HepG2 (cell line): ENCODE results near the gene CD79A. TPM values are rescaled to one million over a fixed set of nuclear protein-coding genes. Genes with fewer than 3 reads are reported as not detected.

Experiments used
- CREB3 ChIP-seq: sonication (generic); formaldehyde crosslinking; IDR thresholded peaks from 2 replicates; pipeline ENCODE4 v1.5.0; 2020; ENCODE audit warnings: missing genetic modification reagents
- ELF4 ChIP-seq: sonication (generic); formaldehyde crosslinking; IDR thresholded peaks from 2 replicates; pipeline ENCODE4 v1.5.0; 2020; ENCODE audit warnings: missing genetic modification reagents, mild to moderate bottlenecking, moderate library complexity, borderline replicate concordance
- FOSL1 ChIP-seq: sonication (generic); formaldehyde crosslinking; IDR thresholded peaks from 2 replicates; pipeline ENCODE4 v1.9.0; 2021; ENCODE audit warnings: missing genetic modification reagents, borderline replicate concordance
- KMT2B ChIP-seq: IDR thresholded peaks from 2 replicates; pipeline ENCODE4 v1.6.1; 2016; ENCODE audit warnings: missing genetic modification reagents, missing compliant biosample characterization
- MBNL3 ChIP-seq: fragments of 250-450 bp; sonication (Bioruptor Pico); conservative IDR thresholded peaks from 2 replicates; pipeline ENCODE4 v1.8.0; 2022; ENCODE audit warnings: mild to moderate bottlenecking, inconsistent platforms
- MTF2 ChIP-seq: sonication (generic); formaldehyde crosslinking; IDR thresholded peaks from 2 replicates; pipeline ENCODE4 v1.5.0; 2020; ENCODE audit warnings: missing genetic modification reagents, borderline replicate concordance
- NAIF1 ChIP-seq: sonication (generic); formaldehyde crosslinking; IDR thresholded peaks from 2 replicates; pipeline ENCODE4 v1.5.0; 2020; ENCODE audit warnings: mild to moderate bottlenecking, missing genetic modification reagents, borderline replicate concordance
- NR2C2 ChIP-seq: sonication (generic); formaldehyde crosslinking; IDR thresholded peaks from 2 replicates; pipeline ENCODE4 v1.4.0; 2020; ENCODE audit warnings: missing genetic modification reagents, mild to moderate bottlenecking, moderate library complexity, borderline replicate concordance
- REXO4 ChIP-seq: sonication (generic); formaldehyde crosslinking; IDR thresholded peaks from 2 replicates; pipeline ENCODE4 v1.8.0; 2022; ENCODE audit warnings: missing genetic modification reagents, mild to moderate bottlenecking, borderline replicate concordance
- ZBTB38 ChIP-seq: sonication (generic); formaldehyde crosslinking; IDR thresholded peaks from 2 replicates; pipeline ENCODE4 v1.5.1; 2020; ENCODE audit warnings: mild to moderate bottlenecking, missing genetic modification reagents
- polyA plus RNA-seq, 8 experiments: library from polyadenylated mRNA; depleted of rRNA in 3 of 8; stranded (reverse) in 7 of 8; unstranded in 1 of 8; fragments of >200 nt; fragmentation: Illumina TruSeq in 4 of 8; extraction: Trizol in 4 of 8; gene quantifications; 2 replicates each; pipeline versions ENCODE4 v1.2.1 to v1.2.3, GENCODE V29; 2011 to 2016; ENCODE audit warnings: low read depth in 4 of 8, missing spikeins in 1 of 8, mixed read lengths in 1 of 8; ENCODE audit not compliant: insufficient read depth in 1 of 8
- total RNA-seq, 5 experiments: library from RNA; depleted of rRNA; stranded (reverse); fragments of >200 nt; fragmentation: Illumina TruSeq; extraction: Trizol; gene quantifications; 2 replicates each; pipeline ENCODE4 v1.2.3, GENCODE V29; 2016; ENCODE audit warnings: low read depth in 1 of 5
- TF ChIP-seq, protein P1 (sequence below), 2 experiments: fragments of 450-650 bp in 1 of 2; sonication (generic) in 1 of 2; formaldehyde crosslinking in 1 of 2; IDR thresholded peaks; 2 replicates each; pipeline versions ENCODE4 v1.6.1 to v1.8.0; 2016 to 2022; ENCODE audit warnings: antibody characterized with exemption in 1 of 2, mild to moderate bottlenecking in 1 of 2, missing genetic modification reagents in 1 of 2

Gene CD79A
- total and polyA plus RNA-seq, 2 of the 13 experiments (the other 11 are each of a cell fraction or from before 2014, with no cell fraction given) = 0.24 to 0.33 TPM

GRCh38 chr19:41887711-41888382 is 10.8 kb downstream of the CD79A start (continued):
- TF ChIP-seq REXO4 (CRISPR knock-in tag) (no peak), NR2C2 (CRISPR knock-in tag) (no peak; the same call in 1 of the 2 replicates), FOSL1 (CRISPR knock-in tag) (peak; percentile 68; the same call in 1 of the 2 replicates), ELF4 (CRISPR knock-in tag) (no peak), ZBTB38 (CRISPR knock-in tag) (peak; percentile 61; the same call in 1 of the 2 replicates), CREB3 (CRISPR knock-in tag) (no peak), NAIF1 (CRISPR knock-in tag) (0 out of 2 replicates have a peak, but pooled peaks have one; percentile 51), MTF2 (CRISPR knock-in tag) (no peak), KMT2B (CRISPR knock-in tag) (no peak), MBNL3 (CRISPR knock-in tag) (no peak)
- TF ChIP-seq, protein P1, sequence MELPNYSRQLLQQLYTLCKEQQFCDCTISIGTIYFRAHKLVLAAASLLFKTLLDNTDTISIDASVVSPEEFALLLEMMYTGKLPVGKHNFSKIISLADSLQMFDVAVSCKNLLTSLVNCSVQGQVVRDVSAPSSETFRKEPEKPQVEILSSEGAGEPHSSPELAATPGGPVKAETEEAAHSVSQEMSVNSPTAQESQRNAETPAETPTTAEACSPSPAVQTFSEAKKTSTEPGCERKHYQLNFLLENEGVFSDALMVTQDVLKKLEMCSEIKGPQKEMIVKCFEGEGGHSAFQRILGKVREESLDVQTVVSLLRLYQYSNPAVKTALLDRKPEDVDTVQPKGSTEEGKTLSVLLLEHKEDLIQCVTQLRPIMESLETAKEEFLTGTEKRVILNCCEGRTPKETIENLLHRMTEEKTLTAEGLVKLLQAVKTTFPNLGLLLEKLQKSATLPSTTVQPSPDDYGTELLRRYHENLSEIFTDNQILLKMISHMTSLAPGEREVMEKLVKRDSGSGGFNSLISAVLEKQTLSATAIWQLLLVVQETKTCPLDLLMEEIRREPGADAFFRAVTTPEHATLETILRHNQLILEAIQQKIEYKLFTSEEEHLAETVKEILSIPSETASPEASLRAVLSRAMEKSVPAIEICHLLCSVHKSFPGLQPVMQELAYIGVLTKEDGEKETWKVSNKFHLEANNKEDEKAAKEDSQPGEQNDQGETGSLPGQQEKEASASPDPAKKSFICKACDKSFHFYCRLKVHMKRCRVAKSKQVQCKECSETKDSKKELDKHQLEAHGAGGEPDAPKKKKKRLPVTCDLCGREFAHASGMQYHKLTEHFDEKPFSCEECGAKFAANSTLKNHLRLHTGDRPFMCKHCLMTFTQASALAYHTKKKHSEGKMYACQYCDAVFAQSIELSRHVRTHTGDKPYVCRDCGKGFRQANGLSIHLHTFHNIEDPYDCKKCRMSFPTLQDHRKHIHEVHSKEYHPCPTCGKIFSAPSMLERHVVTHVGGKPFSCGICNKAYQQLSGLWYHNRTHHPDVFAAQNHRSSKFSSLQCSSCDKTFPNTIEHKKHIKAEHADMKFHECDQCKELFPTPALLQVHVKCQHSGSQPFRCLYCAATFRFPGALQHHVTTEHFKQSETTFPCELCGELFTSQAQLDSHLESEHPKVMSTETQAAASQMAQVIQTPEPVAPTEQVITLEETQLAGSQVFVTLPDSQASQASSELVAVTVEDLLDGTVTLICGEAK (IDR thresholded peaks at IDR 0.05) = no peak
- TF ChIP-seq, protein P1 (CRISPR knock-in tag; IDR thresholded peaks at IDR 0.05) = no peak
